IMR-90 (cell line): ENCODE data around the gene IGDCC3. TPM values are rescaled to one million over a fixed set of nuclear protein-coding genes. Genes with fewer than 3 reads are reported as not detected.

Experiments used
- ATAC-seq: fragments of 200-7000 bp; cut with Tn5 transposase; 2 replicates; pipeline ENCODE4 v1.9.1; 2020; ENCODE audit warnings: low read depth, mild to moderate bottlenecking, moderate library complexity
- BruUV-seq: library from RNA; stranded (reverse); fragments of 400-500 nt; replicated peaks from 2 replicates; lab custom pipeline; 2021; lab: Mats Ljungman, UMichigan
- CTCF ChIA-PET: fragments of 300-600 bp; formaldehyde crosslinking; extraction: SDS; loops from one replicate; lab custom pipeline; 2021; ENCODE audit warnings: antibody characterized with exemption; lab: Yijun Ruan, JAX
- POLR2A ChIA-PET: fragments of 300-600 bp; sonication (Branson Sonifier 250); formaldehyde crosslinking; loops from one replicate; lab custom pipeline; 2022; ENCODE audit warnings: antibody characterized with exemption; ENCODE audit not compliant: unreplicated experiment; lab: Charles Lee
- DNase-seq: peaks from one replicate; pipeline ENCODE4 v3.0.0; 2013
- H2AFZ ChIP-seq: replicated peaks from 2 replicates; pipeline ENCODE3; 2013; ENCODE audit warnings: low read length, mild to moderate bottlenecking; ENCODE audit not compliant: poor library complexity
- H2AK5ac ChIP-seq: 2 replicates; pipeline ENCODE4 v1.6.1; 2013; ENCODE audit warnings: low read depth, low read length, inconsistent platforms
- H2AK9ac ChIP-seq: replicated peaks from 2 replicates; pipeline ENCODE3; 2013; ENCODE audit warnings: mild to moderate bottlenecking, low read depth, low read length, moderate library complexity; ENCODE audit not compliant: poor library complexity
- H2BK120ac ChIP-seq: 2 replicates; pipeline ENCODE4 v1.6.1; 2013; ENCODE audit warnings: low read depth, low read length, inconsistent platforms
- H2BK15ac ChIP-seq: 3 replicates; pipeline ENCODE4 v1.6.1; 2013; ENCODE audit warnings: low read depth, low read length, inconsistent platforms
- H2BK20ac ChIP-seq: 2 replicates; pipeline ENCODE4 v1.6.1; 2013; ENCODE audit warnings: low read depth, mild to moderate bottlenecking, inconsistent platforms, low read length, moderate library complexity
- H2BK5ac ChIP-seq: 2 replicates; pipeline ENCODE4 v1.6.1; 2013; ENCODE audit warnings: mild to moderate bottlenecking, low read depth, low read length, inconsistent platforms; ENCODE audit not compliant: poor library complexity, severe bottlenecking
- H3K14ac ChIP-seq: replicated peaks from 2 replicates; pipeline ENCODE4 v1.6.1; 2013; ENCODE audit warnings: low read depth, low read length, inconsistent platforms
- H3K18ac ChIP-seq: 2 replicates; pipeline ENCODE4 v1.6.1; 2013; ENCODE audit warnings: low read depth, low read length, control low read depth
- H3K23ac ChIP-seq: 2 replicates; pipeline ENCODE4 v1.6.1; 2013; ENCODE audit warnings: low read depth, low read length, inconsistent platforms
- H3K27ac ChIP-seq: 2 replicates; pipeline ENCODE4 v1.5.1; 2013; ENCODE audit warnings: mild to moderate bottlenecking, control low read depth, low read length; ENCODE audit not compliant: insufficient read depth
- H3K27me3 ChIP-seq: 2 replicates; pipeline ENCODE4 v1.6.1; 2013; ENCODE audit warnings: low read length; ENCODE audit not compliant: control insufficient read depth, insufficient read depth
- H3K36me3 ChIP-seq: 2 replicates; pipeline ENCODE4 v1.6.1; 2013; ENCODE audit warnings: low read length, mixed read lengths; ENCODE audit not compliant: control insufficient read depth, insufficient read depth
- H3K4ac ChIP-seq: 2 replicates; pipeline ENCODE4 v1.6.1; 2013; ENCODE audit warnings: low read depth, low read length, inconsistent platforms
- H3K4me1 ChIP-seq: 2 replicates; pipeline ENCODE4 v1.6.1; 2013; ENCODE audit warnings: low read length, mixed read lengths; ENCODE audit not compliant: control insufficient read depth, insufficient read depth
- H3K4me2 ChIP-seq: 2 replicates; pipeline ENCODE4 v1.6.1; 2013; ENCODE audit warnings: low read depth, mild to moderate bottlenecking, control low read depth, low read length, moderate library complexity
- H3K4me3 ChIP-seq: 2 replicates; pipeline ENCODE4 v1.5.1; 2013; ENCODE audit warnings: low read depth, mild to moderate bottlenecking, control low read depth, low read length, moderate library complexity; ENCODE audit not compliant: insufficient read depth
- H3K56ac ChIP-seq: 2 replicates; pipeline ENCODE4 v1.6.1; 2013; ENCODE audit warnings: low read length, inconsistent platforms; ENCODE audit not compliant: insufficient read depth; ENCODE audit errors: extremely low read depth
- H3K79me1 ChIP-seq, 2 experiments: 2 replicates each; pipeline ENCODE4 v1.6.1; 2013; ENCODE audit warnings: low read length in 2 of 2, inconsistent platforms in 1 of 2, low read depth in 1 of 2
- H3K9ac ChIP-seq: 2 replicates; pipeline ENCODE4 v1.6.1; 2013; ENCODE audit warnings: low read depth, low read length, control low read depth
- H3K9me1 ChIP-seq: 2 replicates; pipeline ENCODE4 v1.6.1; 2013; ENCODE audit warnings: low read length, inconsistent platforms; ENCODE audit not compliant: insufficient read depth
- H3K9me3 ChIP-seq: 2 replicates; pipeline ENCODE4 v1.6.1; 2013; ENCODE audit warnings: low read length; ENCODE audit not compliant: control insufficient read depth, insufficient read depth
- H4K20me1 ChIP-seq: 2 replicates; pipeline ENCODE4 v1.6.1; 2013; ENCODE audit warnings: low read length, inconsistent platforms; ENCODE audit not compliant: insufficient read depth
- H4K5ac ChIP-seq: 2 replicates; pipeline ENCODE4 v1.6.1; 2013; ENCODE audit warnings: mild to moderate bottlenecking, low read depth, low read length, control low read depth
- H4K8ac ChIP-seq, 2 experiments: 2 replicates each; pipeline ENCODE4 v1.6.1; 2013; ENCODE audit warnings: low read depth in 2 of 2, low read length in 2 of 2, control low read depth in 1 of 2, inconsistent platforms in 1 of 2
- H4K91ac ChIP-seq: 2 replicates; pipeline ENCODE4 v1.6.1; 2013; ENCODE audit warnings: low read depth, low read length, inconsistent platforms; ENCODE audit not compliant: insufficient read depth
- BHLHE40 ChIP-seq: fragments of 150-350 bp; IDR thresholded peaks from 2 replicates; pipeline ENCODE4 v1.6.1; 2016; ENCODE audit warnings: mild to moderate bottlenecking, low read depth, low read length
- CEBPB ChIP-seq: IDR thresholded peaks from 2 replicates; pipeline ENCODE4 v1.6.1; 2012; ENCODE audit warnings: low read depth, low read length, improper control_type of control experiment
- CHD1 ChIP-seq: IDR thresholded peaks from 2 replicates; pipeline ENCODE4 v1.6.1; 2012; ENCODE audit warnings: low read depth, low read length, improper control_type of control experiment
- FOS ChIP-seq: fragments of 150-350 bp; IDR thresholded peaks from 2 replicates; pipeline ENCODE4 v1.6.1; 2016; ENCODE audit warnings: low read depth, low read length
- MAFK ChIP-seq: IDR thresholded peaks from 2 replicates; pipeline ENCODE4 v1.6.1; 2012; ENCODE audit warnings: low read depth, low read length, improper control_type of control experiment
- MAZ ChIP-seq: IDR thresholded peaks from 2 replicates; pipeline ENCODE4 v1.6.1; 2012; ENCODE audit warnings: low read depth, mild to moderate bottlenecking, low read length, improper control_type of control experiment, moderate library complexity, borderline replicate concordance
- MXI1 ChIP-seq: IDR thresholded peaks from 2 replicates; pipeline ENCODE4 v1.6.1; 2012; ENCODE audit warnings: low read depth, mild to moderate bottlenecking, low read length, moderate library complexity, borderline replicate concordance
- NFE2L2 ChIP-seq: fragments of 150-350 bp; IDR thresholded peaks from 2 replicates; pipeline ENCODE4 v1.6.1; 2016; ENCODE audit warnings: low read depth, mild to moderate bottlenecking, low read length
- POLR2A ChIP-seq: IDR thresholded peaks from 2 replicates; pipeline ENCODE4 v1.6.1; 2012; ENCODE audit warnings: mild to moderate bottlenecking, low read depth, low read length
- RAD21 ChIP-seq: IDR thresholded peaks from 2 replicates; pipeline ENCODE4 v1.6.1; 2012; ENCODE audit warnings: low read length, improper control_type of control experiment
- RCOR1 ChIP-seq: IDR thresholded peaks from 2 replicates; pipeline ENCODE4 v1.6.1; 2012; ENCODE audit warnings: mild to moderate bottlenecking, low read length, improper control_type of control experiment; ENCODE audit not compliant: insufficient replicate concordance
- RFX5 ChIP-seq: IDR thresholded peaks from 2 replicates; pipeline ENCODE4 v1.8.0; 2012; ENCODE audit warnings: low read depth, mild to moderate bottlenecking, low read length, moderate library complexity
- SMC3 ChIP-seq: fragments of 150-350 bp; IDR thresholded peaks from 2 replicates; pipeline ENCODE4 v1.6.1; 2016; ENCODE audit warnings: low read depth, mild to moderate bottlenecking, antibody characterized with exemption, low read length, moderate library complexity
- WGBS, 2 experiments: methylation state at CpG; one replicate each; pipeline versions ENCODE4 v1.1.5 to v1.1.7; 2013; ENCODE audit warnings: missing lambda C conversion rate in 2 of 2; ENCODE audit not compliant: insufficient read length in 1 of 2; ENCODE audit errors: extremely low coverage in 2 of 2; 5-methylcytosine and 5-hydroxymethylcytosine counted together
- dilution Hi-C: fragments of 300-500 bp; cut with HindIII; formaldehyde crosslinking; loops from one replicate; pipeline ENCODE4 v1.14.3; 2018; ENCODE audit warnings: low sequenced_read_pairs; ENCODE audit not compliant: unreplicated experiment
- in situ Hi-C: fragments of 300-500 bp; cut with MboI; formaldehyde crosslinking; loops from 3 replicates; pipeline ENCODE4 v1.14.3; 2019; ENCODE audit warnings: low sequenced_read_pairs, inconsistent platforms, mixed read lengths
- intact Hi-C: fragments of 100-400 bp; cut with micrococcal nuclease; formaldehyde crosslinking; loops from 2 replicates; pipeline ENCODE4 v1.10.0; 2022
- polyA plus RNA-seq, 3 experiments: library from polyadenylated mRNA; depleted of rRNA; stranded (reverse); fragments of >200 nt; gene quantifications; 2 replicates each; pipeline ENCODE4 v1.2.3, GENCODE V29; 2012; ENCODE audit warnings: low replicate concordance in 1 of 3
- total RNA-seq: library from RNA; depleted of rRNA; stranded (reverse); fragments of >200 nt; gene quantifications from 2 replicates; pipeline ENCODE4 v1.2.3, GENCODE V29; 2012
- TF ChIP-seq, protein P1 (sequence below): conservative IDR thresholded peaks from 2 replicates; pipeline ENCODE4 v1.5.1; 2012; ENCODE audit warnings: mild to moderate bottlenecking, low read depth, low read length, improper control_type of control experiment
- TF ChIP-seq, protein P2 (sequence below): fragments of 150-350 bp; IDR thresholded peaks from 2 replicates; pipeline ENCODE4 v1.6.1; 2016; ENCODE audit warnings: low read depth, mild to moderate bottlenecking, low read length, moderate library complexity, borderline replicate concordance
- TF ChIP-seq, protein P3 (sequence below): fragments of 150-350 bp; IDR thresholded peaks from 2 replicates; pipeline ENCODE4 v1.6.1; 2017; ENCODE audit warnings: mild to moderate bottlenecking, antibody characterized with exemption, low read length, low read depth

The IGDCC3 gene
- total and polyA plus RNA-seq, 2 of the 4 experiments (the other 2 are of a cell fraction): 0.18 to 0.19 TPM

DNA sequence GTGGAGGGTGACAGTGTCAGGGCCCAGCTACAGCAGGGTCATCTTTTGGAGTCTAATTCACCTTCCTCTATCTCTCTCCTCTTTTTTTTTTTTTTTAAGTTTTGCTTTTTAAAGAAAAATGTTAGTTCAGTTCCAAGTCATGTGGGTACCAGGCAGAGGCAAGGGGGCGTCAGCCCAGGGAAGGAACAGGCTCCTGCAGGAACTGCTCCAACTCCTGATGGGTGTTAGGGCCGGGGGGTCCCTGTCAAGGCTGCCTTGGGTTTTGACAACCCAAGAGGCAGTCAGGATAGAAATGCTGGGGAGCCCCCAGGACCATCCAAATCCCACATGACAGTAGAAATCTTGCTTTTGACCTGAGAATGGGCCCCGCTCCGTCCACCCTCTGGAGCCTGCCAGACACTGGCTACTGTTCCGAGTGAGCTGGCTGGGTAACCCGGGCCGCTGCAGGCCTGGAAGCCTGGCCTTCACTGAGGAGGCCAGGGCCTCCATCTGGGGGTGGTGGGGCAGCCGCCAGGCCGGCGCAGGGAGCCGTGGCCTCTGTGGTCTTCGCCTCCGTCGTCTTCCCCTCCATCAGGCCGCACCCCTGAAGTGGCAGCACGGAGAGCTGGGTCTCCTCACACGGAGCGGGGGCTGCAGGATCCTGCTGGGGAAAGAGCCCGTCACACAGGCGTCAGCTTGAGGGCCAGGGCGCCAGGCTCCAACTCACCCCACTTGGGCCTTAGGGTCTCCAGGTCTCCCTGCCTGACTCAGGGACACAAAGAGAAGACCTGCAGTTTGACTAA lies 49.1 kb downstream of the IGDCC3 start:
- no peak overlapping the region for H3K4me3 ChIP-seq
- no peaks in the 10 kb centered on the region for H3K36me3 ChIP-seq
- ChIA-PET CTCF (no interaction called here), POLR2A (no interaction called here)
- no peak overlapping the region for H3K18ac ChIP-seq
- H3K4ac ChIP-seq: no peak overlapping the region
- H2BK20ac ChIP-seq: no peak overlapping the region
- no peak for DNase-seq
- H3K14ac ChIP-seq: no peak overlapping the region
- H2AK9ac ChIP-seq: no peak overlapping the region
- H2BK15ac ChIP-seq: no peak overlapping the region
- peaks cover 21% of the 10 kb centered on the region; the same call in 1 of the 2 replicates for H3K27me3 ChIP-seq
- H4K8ac ChIP-seq: no peak overlapping the region
- H3K9ac ChIP-seq: no peak overlapping the region
- dilution Hi-C loops: no loop called here
- H4K5ac ChIP-seq: no peak overlapping the region
- no peaks in the 10 kb centered on the region for H3K9me3 ChIP-seq
- no peaks in the 10 kb centered on the region for H3K4me1 ChIP-seq
- H3K79me1 ChIP-seq: no peaks in the 10 kb centered on the region
- H4K20me1 ChIP-seq: no peaks in the 10 kb centered on the region
- H3K56ac ChIP-seq: no peak overlapping the region
- no peak overlapping the region for H2AK5ac ChIP-seq
- 87% methylated on average over 3 of the region's 21 CpGs; no CpG with 5 or more reads in 1 of the 2 experiments for WGBS, 2 experiments
- intact Hi-C loops: no loop called here
- no peak overlapping the region for H3K27ac ChIP-seq
- no peak overlapping the region for H2AFZ ChIP-seq
- in situ Hi-C loops: no loop called here
- no peak overlapping the region for H4K91ac ChIP-seq
- no peak overlapping the region for H3K23ac ChIP-seq
- no peak for TF ChIP-seq SMC3
- TF ChIP-seq CHD1: no peak
- TF ChIP-seq MXI1: no peak
- TF ChIP-seq, protein P1, sequence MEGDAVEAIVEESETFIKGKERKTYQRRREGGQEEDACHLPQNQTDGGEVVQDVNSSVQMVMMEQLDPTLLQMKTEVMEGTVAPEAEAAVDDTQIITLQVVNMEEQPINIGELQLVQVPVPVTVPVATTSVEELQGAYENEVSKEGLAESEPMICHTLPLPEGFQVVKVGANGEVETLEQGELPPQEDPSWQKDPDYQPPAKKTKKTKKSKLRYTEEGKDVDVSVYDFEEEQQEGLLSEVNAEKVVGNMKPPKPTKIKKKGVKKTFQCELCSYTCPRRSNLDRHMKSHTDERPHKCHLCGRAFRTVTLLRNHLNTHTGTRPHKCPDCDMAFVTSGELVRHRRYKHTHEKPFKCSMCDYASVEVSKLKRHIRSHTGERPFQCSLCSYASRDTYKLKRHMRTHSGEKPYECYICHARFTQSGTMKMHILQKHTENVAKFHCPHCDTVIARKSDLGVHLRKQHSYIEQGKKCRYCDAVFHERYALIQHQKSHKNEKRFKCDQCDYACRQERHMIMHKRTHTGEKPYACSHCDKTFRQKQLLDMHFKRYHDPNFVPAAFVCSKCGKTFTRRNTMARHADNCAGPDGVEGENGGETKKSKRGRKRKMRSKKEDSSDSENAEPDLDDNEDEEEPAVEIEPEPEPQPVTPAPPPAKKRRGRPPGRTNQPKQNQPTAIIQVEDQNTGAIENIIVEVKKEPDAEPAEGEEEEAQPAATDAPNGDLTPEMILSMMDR: no peak
- TF ChIP-seq, protein P2, sequence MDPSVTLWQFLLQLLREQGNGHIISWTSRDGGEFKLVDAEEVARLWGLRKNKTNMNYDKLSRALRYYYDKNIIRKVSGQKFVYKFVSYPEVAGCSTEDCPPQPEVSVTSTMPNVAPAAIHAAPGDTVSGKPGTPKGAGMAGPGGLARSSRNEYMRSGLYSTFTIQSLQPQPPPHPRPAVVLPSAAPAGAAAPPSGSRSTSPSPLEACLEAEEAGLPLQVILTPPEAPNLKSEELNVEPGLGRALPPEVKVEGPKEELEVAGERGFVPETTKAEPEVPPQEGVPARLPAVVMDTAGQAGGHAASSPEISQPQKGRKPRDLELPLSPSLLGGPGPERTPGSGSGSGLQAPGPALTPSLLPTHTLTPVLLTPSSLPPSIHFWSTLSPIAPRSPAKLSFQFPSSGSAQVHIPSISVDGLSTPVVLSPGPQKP: no peak
- TF ChIP-seq POLR2A: no peak
- TF ChIP-seq, protein P3, sequence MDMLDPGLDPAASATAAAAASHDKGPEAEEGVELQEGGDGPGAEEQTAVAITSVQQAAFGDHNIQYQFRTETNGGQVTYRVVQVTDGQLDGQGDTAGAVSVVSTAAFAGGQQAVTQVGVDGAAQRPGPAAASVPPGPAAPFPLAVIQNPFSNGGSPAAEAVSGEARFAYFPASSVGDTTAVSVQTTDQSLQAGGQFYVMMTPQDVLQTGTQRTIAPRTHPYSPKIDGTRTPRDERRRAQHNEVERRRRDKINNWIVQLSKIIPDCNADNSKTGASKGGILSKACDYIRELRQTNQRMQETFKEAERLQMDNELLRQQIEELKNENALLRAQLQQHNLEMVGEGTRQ: no peak
- no peak for TF ChIP-seq MAFK
- no peak for TF ChIP-seq BHLHE40
- TF ChIP-seq RAD21: no peak
- TF ChIP-seq NFE2L2: no peak
- no peak for TF ChIP-seq RCOR1
- no peak for TF ChIP-seq MAZ
- TF ChIP-seq RFX5: no peak
- TF ChIP-seq CEBPB: no peak
- no peak for TF ChIP-seq FOS
- H3K9me1 ChIP-seq: no peaks in the 10 kb centered on the region
- H3K4me2 ChIP-seq: no peak overlapping the region
- no TSS peak for BruUV-seq
- no peak for ATAC-seq
- H2BK5ac ChIP-seq: no peak overlapping the region
- H2BK120ac ChIP-seq: no peak overlapping the region
